GM12878 (cell line): ENCODE results near the gene ROR2. TPM values are rescaled to one million over a fixed set of nuclear protein-coding genes. Genes with fewer than 3 reads are reported as not detected.

ENCODE experiments used
- ATAC-seq: fragments of 200-7000 bp; cut with Tn5 transposase; 3 replicates; pipeline ENCODE4 v1.9.1; 2020; ENCODE audit warnings: mild to moderate bottlenecking, moderate library complexity
- BruUV-seq: library from RNA; stranded (reverse); fragments of 400-500 nt; replicated peaks from 2 replicates; lab custom pipeline; 2021; lab: Mats Ljungman, UMichigan
- CTCF ChIA-PET: fragments of 300-600 bp; sonication (Branson Sonifier 250); formaldehyde crosslinking; extraction: SDS; loops from one replicate; lab custom pipeline; 2021; ENCODE audit warnings: inconsistent platforms; lab: Yijun Ruan, JAX
- POLR2A ChIA-PET: fragments of 350-600 bp; formaldehyde crosslinking; extraction: SDS; loops from one replicate; lab custom pipeline; 2021; ENCODE audit warnings: inconsistent platforms; lab: Charles Lee
- RAD21 ChIA-PET: fragments of 300-600 bp; sonication (Branson Sonifier 250); formaldehyde crosslinking; loops from one replicate; lab custom pipeline; 2023; ENCODE audit warnings: antibody characterized with exemption; ENCODE audit not compliant: unreplicated experiment; lab: Charles Lee
- SMC1A ChIA-PET: fragments of 300-600 bp; sonication (Branson Sonifier 250); formaldehyde crosslinking; loops from one replicate; lab custom pipeline; 2023; ENCODE audit not compliant: unreplicated experiment, uncharacterized antibody; lab: Charles Lee
- DNase-seq: peaks from one replicate; pipeline ENCODE4 v3.0.0-alpha.2; 2011; ENCODE audit warnings: low read depth, low spot score
- FAIRE-seq: peaks from 3 replicates; lab custom pipeline; 2011; peaks lifted over from hg19 to GRCh38; lab: Jason Lieb, UNC
- H2AFZ ChIP-seq: 2 replicates; pipeline ENCODE4 v1.6.0; 2011; ENCODE audit warnings: low read depth, low read length, control low read depth; ENCODE audit not compliant: control insufficient read depth
- H3K27ac ChIP-seq: 2 replicates; pipeline ENCODE4 v1.5.1; 2011; ENCODE audit warnings: control low read depth; ENCODE audit not compliant: control insufficient read depth, insufficient read depth
- H3K27me3 ChIP-seq, 2 experiments: replicated peaks in 1 of 2; 2 replicates each; pipeline versions ENCODE4 v1.6.0 to v1.6.1; 2011; ENCODE audit warnings: low read length in 1 of 2; ENCODE audit not compliant: control insufficient read depth in 2 of 2, insufficient read depth in 2 of 2
- H3K36me3 ChIP-seq, 2 experiments: 2 replicates each; pipeline ENCODE4 v1.5.1; 2011; ENCODE audit warnings: low read length in 1 of 2; ENCODE audit not compliant: control insufficient read depth in 2 of 2, insufficient read depth in 2 of 2
- H3K4me1 ChIP-seq: 2 replicates; pipeline ENCODE4 v1.6.1; 2011; ENCODE audit warnings: mild to moderate bottlenecking, low read length, moderate library complexity, mixed read lengths; ENCODE audit not compliant: control insufficient read depth, insufficient read depth
- H3K4me2 ChIP-seq: 2 replicates; pipeline ENCODE4 v1.6.0; 2011; ENCODE audit warnings: control low read depth; ENCODE audit not compliant: control insufficient read depth, insufficient read depth
- H3K4me3 ChIP-seq: fragments of 200-600 bp; sonication (generic); 2 replicates; pipeline ENCODE4 v1.5.1; 2016
- H3K79me2 ChIP-seq: 2 replicates; pipeline ENCODE4 v1.6.0; 2011; ENCODE audit warnings: low read length; ENCODE audit not compliant: control insufficient read depth, insufficient read depth
- H3K9ac ChIP-seq: 2 replicates; pipeline ENCODE4 v1.8.0; 2011; ENCODE audit warnings: low read length, control low read depth, mixed read lengths; ENCODE audit not compliant: control insufficient read depth, insufficient read depth
- H3K9me3 ChIP-seq: replicated peaks from 3 replicates; pipeline ENCODE4 v1.5.1; 2011; ENCODE audit warnings: mild to moderate bottlenecking, low read length; ENCODE audit not compliant: control insufficient read depth, insufficient read depth
- H4K20me1 ChIP-seq: 2 replicates; pipeline ENCODE4 v1.6.0; 2011; ENCODE audit not compliant: control insufficient read depth, insufficient read depth
- BACH1 ChIP-seq: fragments of 450-650 bp; IDR thresholded peaks from 2 replicates; pipeline ENCODE4 v1.6.1; 2017; ENCODE audit warnings: mild to moderate bottlenecking, borderline replicate concordance
- CBFB ChIP-seq: IDR thresholded peaks from 2 replicates; pipeline ENCODE4 v1.6.1; 2016; ENCODE audit warnings: antibody characterized with exemption, low read depth
- CBX3 ChIP-seq: fragments of 200-600 bp; sonication (generic); IDR thresholded peaks from 2 replicates; pipeline ENCODE4 v1.6.1; 2016; ENCODE audit warnings: low read depth, borderline replicate concordance
- EP300 ChIP-seq, 2 experiments: fragments of 150-350 bp in 1 of 2; IDR thresholded peaks; 2 replicates each; pipeline ENCODE4 v1.6.1; 2011 to 2012; ENCODE audit warnings: low read depth in 2 of 2, low read length in 2 of 2, borderline replicate concordance in 1 of 2, improper control_type of control experiment in 1 of 2, inconsistent platforms in 1 of 2; ENCODE audit not compliant: control insufficient read depth in 1 of 2
- FOXM1 ChIP-seq: IDR thresholded peaks from 2 replicates; pipeline ENCODE4 v1.6.1; 2012; ENCODE audit warnings: low read depth, mild to moderate bottlenecking, inconsistent platforms, low read length, moderate library complexity
- GABPA ChIP-seq: IDR thresholded peaks from 2 replicates; pipeline ENCODE4 v1.6.1; 2014; ENCODE audit warnings: antibody characterized with exemption, low read depth, mild to moderate bottlenecking, inconsistent platforms
- NR2C2 ChIP-seq: IDR thresholded peaks from 2 replicates; pipeline ENCODE4 v1.6.1; 2011; ENCODE audit warnings: borderline replicate concordance, low read depth; ENCODE audit not compliant: control insufficient read depth, insufficient read length
- RBBP5 ChIP-seq: fragments of 200-600 bp; sonication (generic); conservative IDR thresholded peaks from 2 replicates; pipeline ENCODE4 v1.6.1; 2016
- SIN3A ChIP-seq: IDR thresholded peaks from 2 replicates; pipeline ENCODE4 v1.6.1; 2012; ENCODE audit warnings: low read depth, low read length, improper control_type of control experiment
- SREBF1 ChIP-seq: IDR thresholded peaks from 2 replicates; pipeline ENCODE4 v1.6.1; 2012; ENCODE audit warnings: mild to moderate bottlenecking, low read length
- ZNF207 ChIP-seq: fragments of 450-650 bp; IDR thresholded peaks from 2 replicates; pipeline ENCODE4 v1.6.1; 2014; ENCODE audit warnings: antibody characterized with exemption, mild to moderate bottlenecking, borderline replicate concordance
- WGBS: methylation state at CpG from one replicate; pipeline ENCODE4 v1.1.6; 2016; ENCODE audit warnings: low lambda C conversion rate; ENCODE audit not compliant: insufficient replicate concordance, insufficient coverage; ENCODE audit errors: missing lambda C conversion rate; 5-methylcytosine and 5-hydroxymethylcytosine counted together
- in situ Hi-C: fragments of 300-500 bp; cut with MboI; formaldehyde crosslinking; loops from 9 replicates; pipeline ENCODE4 v1.14.3; 2018; ENCODE audit warnings: mixed read lengths
- intact Hi-C: fragments of 100-400 bp; cut with micrococcal nuclease; formaldehyde crosslinking; loops from one replicate; pipeline ENCODE4 v1.14.2; 2022; ENCODE audit not compliant: unreplicated experiment
- polyA plus RNA-seq, 11 experiments: library from polyadenylated mRNA; depleted of rRNA in 4 of 11; unstranded in 6 of 11; stranded (reverse) in 5 of 11; fragments of >200 nt; fragmentation: Nextera tagmentation in 4 of 11; fragmentation: Illumina TruSeq in 1 of 11; extraction: Ambion mirVana in 4 of 11; extraction: Trizol in 1 of 11; gene quantifications; 1 replicate in 1 of 11; 2 replicates in 10 of 11; pipeline versions ENCODE4 v1.2.1 to v1.2.3, GENCODE V29; 2011 to 2016; ENCODE audit warnings: inconsistent platforms in 2 of 11, missing spikeins in 2 of 11, low read depth in 1 of 11
- total RNA-seq, 4 experiments: library from RNA; depleted of rRNA in 3 of 4; stranded (reverse); fragments of >200 nt in 3 of 4; fragmentation: Illumina TruSeq in 1 of 4; extraction: Trizol in 1 of 4; gene quantifications; 2 replicates each; pipeline versions ENCODE4 v1.2.1 to v1.2.3, GENCODE V29; 2013 to 2021
- TF ChIP-seq, protein P1 (sequence below): fragments of 150-350 bp; IDR thresholded peaks from 2 replicates; pipeline ENCODE4 v1.6.1; 2016; ENCODE audit warnings: low read depth, low read length
- TF ChIP-seq, protein P2 (sequence below): fragments of 450-650 bp; IDR thresholded peaks from 2 replicates; pipeline ENCODE4 v1.6.1; 2017; ENCODE audit warnings: low read depth, mild to moderate bottlenecking, moderate library complexity
- TF ChIP-seq, protein P3 (sequence below), 3 experiments: IDR thresholded peaks in 2 of 3; conservative IDR thresholded peaks in 1 of 3; 2 replicates each; pipeline ENCODE4 v1.5.1; 2011; ENCODE audit warnings: low read depth in 3 of 3, low read length in 3 of 3, mild to moderate bottlenecking in 3 of 3, control low read depth in 2 of 3, moderate library complexity in 2 of 3, inconsistent platforms in 1 of 3, mixed read lengths in 1 of 3; ENCODE audit not compliant: control insufficient read depth in 2 of 3, insufficient read depth in 1 of 3; ENCODE audit errors: extremely low read depth in 1 of 3

The ROR2 gene
- total and polyA plus RNA-seq, 10 of the 15 experiments (the other 5 are each of a cell fraction or from before 2014, with no cell fraction given): 0.03 to 0.05 TPM; not detected in 8

DNA sequence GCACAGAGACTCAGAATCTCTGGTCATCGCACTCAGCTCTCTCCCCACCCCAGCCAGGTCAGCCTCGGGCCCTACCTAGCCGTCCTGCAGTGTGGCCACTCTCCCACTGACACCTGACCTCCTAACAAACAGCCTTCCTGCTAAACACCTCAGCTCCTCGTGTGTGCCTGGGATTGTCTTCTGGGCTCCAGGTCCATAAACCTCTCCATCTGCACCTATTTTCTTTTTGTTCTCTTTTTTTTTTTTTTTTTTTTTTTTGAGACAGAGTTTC, 193.6 kb downstream of the ROR2 start (continued):
- TF ChIP-seq, protein P1, sequence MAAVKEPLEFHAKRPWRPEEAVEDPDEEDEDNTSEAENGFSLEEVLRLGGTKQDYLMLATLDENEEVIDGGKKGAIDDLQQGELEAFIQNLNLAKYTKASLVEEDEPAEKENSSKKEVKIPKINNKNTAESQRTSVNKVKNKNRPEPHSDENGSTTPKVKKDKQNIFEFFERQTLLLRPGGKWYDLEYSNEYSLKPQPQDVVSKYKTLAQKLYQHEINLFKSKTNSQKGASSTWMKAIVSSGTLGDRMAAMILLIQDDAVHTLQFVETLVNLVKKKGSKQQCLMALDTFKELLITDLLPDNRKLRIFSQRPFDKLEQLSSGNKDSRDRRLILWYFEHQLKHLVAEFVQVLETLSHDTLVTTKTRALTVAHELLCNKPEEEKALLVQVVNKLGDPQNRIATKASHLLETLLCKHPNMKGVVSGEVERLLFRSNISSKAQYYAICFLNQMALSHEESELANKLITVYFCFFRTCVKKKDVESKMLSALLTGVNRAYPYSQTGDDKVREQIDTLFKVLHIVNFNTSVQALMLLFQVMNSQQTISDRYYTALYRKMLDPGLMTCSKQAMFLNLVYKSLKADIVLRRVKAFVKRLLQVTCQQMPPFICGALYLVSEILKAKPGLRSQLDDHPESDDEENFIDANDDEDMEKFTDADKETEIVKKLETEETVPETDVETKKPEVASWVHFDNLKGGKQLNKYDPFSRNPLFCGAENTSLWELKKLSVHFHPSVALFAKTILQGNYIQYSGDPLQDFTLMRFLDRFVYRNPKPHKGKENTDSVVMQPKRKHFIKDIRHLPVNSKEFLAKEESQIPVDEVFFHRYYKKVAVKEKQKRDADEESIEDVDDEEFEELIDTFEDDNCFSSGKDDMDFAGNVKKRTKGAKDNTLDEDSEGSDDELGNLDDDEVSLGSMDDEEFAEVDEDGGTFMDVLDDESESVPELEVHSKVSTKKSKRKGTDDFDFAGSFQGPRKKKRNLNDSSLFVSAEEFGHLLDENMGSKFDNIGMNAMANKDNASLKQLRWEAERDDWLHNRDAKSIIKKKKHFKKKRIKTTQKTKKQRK: no peak
- TF ChIP-seq EP300 (IDR thresholded peaks at IDR 0.05; ENCODE audit: borderline replicate concordance in 1 of 2, control insufficient read depth in 1 of 2, low read depth in 2 of 2, low read length in 2 of 2) (no peak), SIN3A (no peak)

DNA sequence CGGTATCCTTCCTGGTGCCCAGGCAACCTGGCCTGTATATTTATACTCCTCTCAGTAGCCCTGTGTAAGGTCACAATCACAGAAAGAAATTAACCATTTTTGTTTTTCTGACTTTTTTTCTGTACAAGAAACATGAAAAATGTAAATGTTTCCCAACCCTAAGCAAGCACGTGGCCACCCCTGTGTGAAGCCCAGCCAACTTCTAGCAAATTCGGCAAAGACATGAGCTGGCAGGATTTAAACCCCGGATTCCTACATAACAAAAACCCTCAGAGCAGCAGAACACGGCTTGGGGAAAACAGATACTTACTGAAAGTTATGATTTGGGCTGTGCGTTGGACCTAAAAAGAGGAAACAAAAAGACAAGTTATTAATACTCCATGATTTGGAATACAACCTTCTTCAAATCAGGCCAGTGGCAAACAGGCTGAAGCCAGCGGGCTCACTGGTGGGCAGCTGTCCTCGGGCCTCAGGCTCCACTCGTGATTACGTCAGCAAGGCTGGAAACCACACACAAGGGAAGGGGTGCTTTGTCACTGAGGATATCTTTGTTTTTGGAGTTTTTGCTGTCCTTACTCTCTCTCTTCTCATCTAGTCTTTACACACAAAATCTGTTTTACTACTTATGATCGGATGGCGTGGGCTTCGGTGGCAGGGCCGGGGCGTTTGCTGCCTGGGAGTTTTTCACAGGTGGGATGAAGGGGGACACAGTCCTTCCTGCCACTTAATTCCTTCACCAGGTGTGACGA, 194.1 kb downstream of the ROR2 start:
- H3K27ac ChIP-seq: no peak overlapping the region
- DNase-seq: no peak
- H3K79me2 ChIP-seq: no peaks in the 10 kb centered on the region
- no peak for ATAC-seq
- SMC1A ChIA-PET: no interaction called here
- no peak overlapping the region for H3K9ac ChIP-seq
- CTCF ChIA-PET: no interaction called here
- TF ChIP-seq FOXM1 (no peak), RBBP5 (no peak), BACH1 (no peak), ZNF207 (no peak), GABPA (no peak), CBX3 (no peak), SREBF1 (no peak), CBFB (no peak), NR2C2 (no peak)
- TF ChIP-seq, protein P2, sequence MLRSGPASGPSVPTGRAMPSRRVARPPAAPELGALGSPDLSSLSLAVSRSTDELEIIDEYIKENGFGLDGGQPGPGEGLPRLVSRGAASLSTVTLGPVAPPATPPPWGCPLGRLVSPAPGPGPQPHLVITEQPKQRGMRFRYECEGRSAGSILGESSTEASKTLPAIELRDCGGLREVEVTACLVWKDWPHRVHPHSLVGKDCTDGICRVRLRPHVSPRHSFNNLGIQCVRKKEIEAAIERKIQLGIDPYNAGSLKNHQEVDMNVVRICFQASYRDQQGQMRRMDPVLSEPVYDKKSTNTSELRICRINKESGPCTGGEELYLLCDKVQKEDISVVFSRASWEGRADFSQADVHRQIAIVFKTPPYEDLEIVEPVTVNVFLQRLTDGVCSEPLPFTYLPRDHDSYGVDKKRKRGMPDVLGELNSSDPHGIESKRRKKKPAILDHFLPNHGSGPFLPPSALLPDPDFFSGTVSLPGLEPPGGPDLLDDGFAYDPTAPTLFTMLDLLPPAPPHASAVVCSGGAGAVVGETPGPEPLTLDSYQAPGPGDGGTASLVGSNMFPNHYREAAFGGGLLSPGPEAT: no peak
- TF ChIP-seq, protein P3, sequence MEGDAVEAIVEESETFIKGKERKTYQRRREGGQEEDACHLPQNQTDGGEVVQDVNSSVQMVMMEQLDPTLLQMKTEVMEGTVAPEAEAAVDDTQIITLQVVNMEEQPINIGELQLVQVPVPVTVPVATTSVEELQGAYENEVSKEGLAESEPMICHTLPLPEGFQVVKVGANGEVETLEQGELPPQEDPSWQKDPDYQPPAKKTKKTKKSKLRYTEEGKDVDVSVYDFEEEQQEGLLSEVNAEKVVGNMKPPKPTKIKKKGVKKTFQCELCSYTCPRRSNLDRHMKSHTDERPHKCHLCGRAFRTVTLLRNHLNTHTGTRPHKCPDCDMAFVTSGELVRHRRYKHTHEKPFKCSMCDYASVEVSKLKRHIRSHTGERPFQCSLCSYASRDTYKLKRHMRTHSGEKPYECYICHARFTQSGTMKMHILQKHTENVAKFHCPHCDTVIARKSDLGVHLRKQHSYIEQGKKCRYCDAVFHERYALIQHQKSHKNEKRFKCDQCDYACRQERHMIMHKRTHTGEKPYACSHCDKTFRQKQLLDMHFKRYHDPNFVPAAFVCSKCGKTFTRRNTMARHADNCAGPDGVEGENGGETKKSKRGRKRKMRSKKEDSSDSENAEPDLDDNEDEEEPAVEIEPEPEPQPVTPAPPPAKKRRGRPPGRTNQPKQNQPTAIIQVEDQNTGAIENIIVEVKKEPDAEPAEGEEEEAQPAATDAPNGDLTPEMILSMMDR (IDR thresholded peaks at IDR 0.05 in 2 of 3, conservative IDR thresholded peaks at IDR 0.05 in 1 of 3; ENCODE audit: control insufficient read depth in 2 of 3, extremely low read depth in 1 of 3, insufficient read depth in 1 of 3, low read depth in 3 of 3, low read length in 3 of 3): no peak
- TF ChIP-seq, all 136 proteins: peak for 0
- H3K27me3 ChIP-seq: no peaks in the 10 kb centered on the region; a peak in 2 of 4 replicates
- no peak overlapping the region for H3K4me3 ChIP-seq
- WGBS: 41% methylated on average over 16 of the region's 16 CpGs
- H3K9me3 ChIP-seq: no peaks in the 10 kb centered on the region
- in situ Hi-C loops: no loop called here
- ChIA-PET RAD21 (no interaction called here), POLR2A (no interaction called here)
- no peaks in the 10 kb centered on the region for H3K36me3 ChIP-seq
- no peaks in the 10 kb centered on the region for H4K20me1 ChIP-seq
- intact Hi-C loops: no loop called here
- BruUV-seq: no TSS peak
- no peak overlapping the region for H3K4me2 ChIP-seq
- no peak overlapping the region for H2AFZ ChIP-seq
- no peaks in the 10 kb centered on the region; the same call in 1 of the 2 replicates for H3K4me1 ChIP-seq
- FAIRE-seq: no peak
